CD8-positive, alpha-beta memory T cell (primary cell): ENCODE data around the gene MAPKAPK3. TPM values are rescaled to one million over a fixed set of nuclear protein-coding genes. Genes with fewer than 3 reads are reported as not detected.
A peak's percentile ranks its signal among the peaks of the same experiment; 100 is the strongest.

Experiments used
- CTCF ChIA-PET: fragments of 350-600 bp; sonication (Branson Sonifier 250); formaldehyde crosslinking; loops from one replicate; lab custom pipeline; 2021; ENCODE audit warnings: antibody characterized with exemption; lab: Charles Lee
- POLR2A ChIA-PET: fragments of 350-600 bp; sonication (Branson Sonifier 250); formaldehyde crosslinking; loops from one replicate; lab custom pipeline; 2021; ENCODE audit warnings: antibody characterized with exemption; lab: Charles Lee
- DNase-seq, 5 donors: peaks; one replicate each; pipeline versions ENCODE4 v3.0.0 to v3.0.0-alpha.2; 2020 to 2022; ENCODE audit warnings: mixed read lengths in 1 of 5
- H3K27ac ChIP-seq: one replicate; pipeline ENCODE4 v1.7.0; 2013; ENCODE audit warnings: low read depth, mild to moderate bottlenecking, low read length, moderate library complexity
- H3K27me3 ChIP-seq: 2 replicates; pipeline ENCODE4 v1.7.0; 2013; ENCODE audit warnings: low read length, mild to moderate bottlenecking; ENCODE audit not compliant: insufficient read depth, poor library complexity, severe bottlenecking
- H3K36me3 ChIP-seq: 2 replicates; pipeline ENCODE4 v1.7.0; 2013; ENCODE audit warnings: mild to moderate bottlenecking, low read length, moderate library complexity; ENCODE audit not compliant: insufficient read depth
- H3K4me1 ChIP-seq: 2 replicates; pipeline ENCODE4 v1.7.0; 2013; ENCODE audit warnings: mild to moderate bottlenecking, low read length, moderate library complexity; ENCODE audit not compliant: insufficient read depth
- H3K4me3 ChIP-seq: 2 replicates; pipeline ENCODE4 v1.7.0; 2013; ENCODE audit warnings: mild to moderate bottlenecking, low read length
- H3K9me3 ChIP-seq: 2 replicates; pipeline ENCODE4 v1.7.0; 2013; ENCODE audit warnings: mild to moderate bottlenecking, low read length
- H3K27ac Mint-ChIP-seq, 8 donors: one replicate each; pipeline ENCODE4 v1.8.0; 2020 to 2021; ENCODE audit warnings: mixed read lengths in 8 of 8, mild to moderate bottlenecking in 6 of 8, inconsistent platforms in 3 of 8, moderate library complexity in 3 of 8
- H3K27me3 Mint-ChIP-seq, 2 donors: one replicate each; pipeline ENCODE4 v1.8.0; 2020 to 2021; ENCODE audit warnings: mixed read lengths in 2 of 2, mild to moderate bottlenecking in 1 of 2, moderate library complexity in 1 of 2
- H3K36me3 Mint-ChIP-seq, 3 donors: one replicate each; pipeline ENCODE4 v1.8.0; 2020 to 2021; ENCODE audit warnings: mixed read lengths in 3 of 3, inconsistent platforms in 1 of 3, mild to moderate bottlenecking in 1 of 3
- H3K4me1 Mint-ChIP-seq, 3 donors: one replicate each; pipeline ENCODE4 v1.8.0; 2020 to 2021; ENCODE audit warnings: mixed read lengths in 3 of 3, inconsistent platforms in 1 of 3, mild to moderate bottlenecking in 1 of 3
- H3K4me3 Mint-ChIP-seq, 7 donors: one replicate each; pipeline ENCODE4 v1.8.0; 2020 to 2021; ENCODE audit warnings: mixed read lengths in 7 of 7, mild to moderate bottlenecking in 6 of 7, moderate library complexity in 4 of 7, inconsistent platforms in 2 of 7
- H3K9me3 Mint-ChIP-seq, 5 donors: one replicate each; pipeline ENCODE4 v1.8.0; 2020 to 2022; ENCODE audit warnings: mixed read lengths in 5 of 5, mild to moderate bottlenecking in 3 of 5, moderate library complexity in 2 of 5, inconsistent platforms in 1 of 5
- polyA plus RNA-seq: library from polyadenylated mRNA; unstranded; fragments of 300-500 nt; fragmentation: Illumina TruSeq; gene quantifications from one replicate; pipeline ENCODE4 v1.2.3, GENCODE V29; 2021
- total RNA-seq, 2 experiments: library from RNA; stranded (reverse); gene quantifications; one replicate each; pipeline ENCODE4 v1.2.3, GENCODE V29; 2021

Gene MAPKAPK3
- total and polyA plus RNA-seq, 3 experiments from 2014 or later = 57.0 to 156 (median 153) TPM

- H3K36me3 ChIP-seq = peaks cover 9% of the 10 kb centered on the region
- Mint-ChIP-seq H3K27ac (peak overlapping the region; percentile 55 to 98 (median 80)), H3K27me3 (no peaks in the 10 kb centered on the region), H3K36me3 (peaks cover 3 to 13% (median 11%) of the 10 kb centered on the region in 3 donors), H3K9me3 (no peaks in the 10 kb centered on the region), H3K4me3 (peak overlapping the region in 3 of 7 donors; percentile 20 to 32 (median 26)), H3K4me1 (peaks cover 61 to 83% (median 78%) of the 10 kb centered on the region in 3 donors)
- H3K4me1 ChIP-seq = peaks cover 75% of the 10 kb centered on the region
- CTCF ChIA-PET = interaction anchor here (2.8 to 21.6 kb wide), 4 partner anchors 9 to 25 kb away, joined by 15 to 724 read pairs (median 46); partner anchors contain the start of genes C3orf18, HEMK1 and MAPKAPK3
- H3K27ac ChIP-seq = peak overlapping the region; percentile 84
- no peaks in the 10 kb centered on the region for H3K27me3 ChIP-seq
- H3K4me3 ChIP-seq = no peak overlapping the region
- DNase-seq = no peak
- POLR2A ChIA-PET = interaction anchor here (3.5 to 5.7 kb wide), 2 partner anchors 10 to 11 kb away, joined by 24 to 35 read pairs; partner anchors contain the start of gene CISH
- H3K9me3 ChIP-seq = no peaks in the 10 kb centered on the region
These were observed 17.2 kb upstream of the MAPKAPK3 start for GRCh38 chr3:50599716-50600118.

GRCh38 chr3:50600141-50600753, 16.7 kb upstream of the MAPKAPK3 start:
- DNase-seq = no peak
- Mint-ChIP-seq H3K27ac (peak overlapping the region; percentile 61 to 98 (median 94)), H3K4me1 (peaks cover 61 to 83% (median 78%) of the 10 kb centered on the region in 3 donors), H3K36me3 (peaks cover 4 to 18% (median 12%) of the 10 kb centered on the region in 3 donors), H3K9me3 (no peaks in the 10 kb centered on the region), H3K27me3 (no peaks in the 10 kb centered on the region), H3K4me3 (peak overlapping the region in 5 of 7 donors; percentile 26 to 81 (median 76))
- H3K4me1 ChIP-seq = peaks cover 78% of the 10 kb centered on the region
- peaks cover 14% of the 10 kb centered on the region for H3K36me3 ChIP-seq
- POLR2A ChIA-PET = interaction anchor here (0.6 to 5.7 kb wide), 3 partner anchors 10 to 20 kb away, joined by 3 to 35 read pairs (median 24); partner anchors contain the start of gene CISH
- H3K4me3 ChIP-seq = peak overlapping the region; percentile 26
- peak overlapping the region; percentile 84 for H3K27ac ChIP-seq
- CTCF ChIA-PET = interaction anchor here (2.8 to 21.6 kb wide), 5 partner anchors 10 to 25 kb away, joined by 15 to 724 read pairs (median 33); partner anchors contain the start of genes C3orf18, CISH, HEMK1 and MAPKAPK3
- H3K27me3 ChIP-seq = no peaks in the 10 kb centered on the region
- H3K9me3 ChIP-seq = no peaks in the 10 kb centered on the region

- peak overlapping the region; percentile 84 for H3K27ac ChIP-seq
- H3K27ac Mint-ChIP-seq = peak overlapping the region; percentile 90 to 98 (median 96)
- peaks cover 79% of the 10 kb centered on the region for H3K4me1 ChIP-seq
- H3K9me3 Mint-ChIP-seq = no peaks in the 10 kb centered on the region
- H3K4me1 Mint-ChIP-seq = peaks cover 68 to 83% (median 78%) of the 10 kb centered on the region in 3 donors
- peak; percentile 52 to 79 (median 57) for DNase-seq
- peaks cover 22% of the 10 kb centered on the region for H3K36me3 ChIP-seq
- H3K27me3 ChIP-seq = no peaks in the 10 kb centered on the region
- ChIA-PET POLR2A (interaction anchor here (0.5 to 5.7 kb wide), 8 partner anchors 8 to 1171 kb away, joined by 3 to 35 read pairs (median 10); partner anchors contain the start of genes CISH and HEMK1), CTCF (interaction anchor here (2.8 to 21.6 kb wide), 5 partner anchors 9 to 26 kb away, joined by 15 to 724 read pairs (median 33); partner anchors contain the start of genes C3orf18, CISH, HEMK1 and MAPKAPK3)
- H3K9me3 ChIP-seq = no peaks in the 10 kb centered on the region
- peaks cover 11 to 26% (median 17%) of the 10 kb centered on the region in 3 donors for H3K36me3 Mint-ChIP-seq
- H3K4me3 Mint-ChIP-seq = peak overlapping the region; percentile 48 to 81 (median 76)
- peak overlapping the region; percentile 26 for H3K4me3 ChIP-seq
- H3K27me3 Mint-ChIP-seq = no peaks in the 10 kb centered on the region
These were observed 15.9 kb upstream of the MAPKAPK3 start for GRCh38 chr3:50600841-50601591.

GRCh38 chr3:50602595-50603191, 14.3 kb upstream of the MAPKAPK3 start:
- Histone ChIP-seq H3K9me3 (no peaks in the 10 kb centered on the region), H3K4me3 (peak overlapping the region; percentile 26), H3K4me1 (peaks cover 96% of the 10 kb centered on the region), H3K27me3 (no peaks in the 10 kb centered on the region), H3K27ac (peak overlapping the region; percentile 84), H3K36me3 (peaks cover 36% of the 10 kb centered on the region)
- Mint-ChIP-seq H3K9me3 (no peaks in the 10 kb centered on the region), H3K27me3 (no peaks in the 10 kb centered on the region), H3K4me3 (peak overlapping the region; percentile 69 to 81 (median 76)), H3K27ac (peak overlapping the region; percentile 90 to 98 (median 96)), H3K4me1 (peaks cover 84 to 98% (median 94%) of the 10 kb centered on the region in 3 donors), H3K36me3 (peaks cover 19 to 41% (median 21%) of the 10 kb centered on the region in 3 donors)
- DNase-seq = no peak
- ChIA-PET CTCF (interaction anchor here (1.0 to 21.6 kb wide), 6 partner anchors 7 to 28 kb away, joined by 3 to 724 read pairs (median 27); partner anchors contain the start of genes C3orf18, CISH, HEMK1 and MAPKAPK3), POLR2A (interaction anchor here (0.5 to 5.7 kb wide), 5 partner anchors 8 to 897 kb away, joined by 7 to 35 read pairs (median 14); partner anchors contain the start of genes CISH and HEMK1)

- peak overlapping the region; percentile 90 to 98 (median 96) for H3K27ac Mint-ChIP-seq
- H3K9me3 Mint-ChIP-seq = no peaks in the 10 kb centered on the region
- no peaks in the 10 kb centered on the region for H3K27me3 Mint-ChIP-seq
- H3K27me3 ChIP-seq = no peaks in the 10 kb centered on the region
- H3K4me3 ChIP-seq = no peak overlapping the region
- H3K27ac ChIP-seq = peak overlapping the region; percentile 84
- H3K36me3 Mint-ChIP-seq = peaks cover 22 to 49% (median 26%) of the 10 kb centered on the region in 3 donors
- H3K4me1 ChIP-seq = peaks cover 100% of the 10 kb centered on the region
- H3K9me3 ChIP-seq = no peaks in the 10 kb centered on the region
- ChIA-PET POLR2A (interaction anchor here (3.5 kb wide), 1 partner anchor 14 kb away, joined by 24 read pairs; no protein-coding TSS in a partner anchor), CTCF (interaction anchor here (1.0 to 21.6 kb wide), 7 partner anchors 8 to 28 kb away, joined by 3 to 724 read pairs (median 33); partner anchors contain the start of genes C3orf18, CISH, HEMK1 and MAPKAPK3)
- peak overlapping the region; percentile 51 to 97 (median 74) for H3K4me3 Mint-ChIP-seq
- H3K36me3 ChIP-seq = peaks cover 44% of the 10 kb centered on the region
- no peak for DNase-seq
- peaks cover 89 to 99% (median 94%) of the 10 kb centered on the region in 3 donors for H3K4me1 Mint-ChIP-seq
These were observed 13.5 kb upstream of the MAPKAPK3 start for GRCh38 chr3:50603261-50604109.

GRCh38 chr3:50604110-50604621, 12.8 kb upstream of the MAPKAPK3 start:
- ChIA-PET POLR2A (interaction anchor here (0.8 to 6.7 kb wide), 2 partner anchors 14 to 35 kb away, joined by 7 to 56 read pairs; partner anchors contain the start of gene HEMK1), CTCF (interaction anchor here (1.6 to 21.6 kb wide), 4 partner anchors 9 to 29 kb away, joined by 5 to 724 read pairs (median 156); partner anchors contain the start of genes C3orf18, HEMK1 and MAPKAPK3)
- H3K9me3 Mint-ChIP-seq = no peaks in the 10 kb centered on the region
- H3K36me3 Mint-ChIP-seq = peaks cover 27 to 52% (median 30%) of the 10 kb centered on the region in 3 donors
- Histone ChIP-seq H3K9me3 (no peaks in the 10 kb centered on the region), H3K4me3 (no peak overlapping the region), H3K36me3 (peaks cover 44% of the 10 kb centered on the region), H3K27ac (peak overlapping the region; percentile 84), H3K27me3 (no peaks in the 10 kb centered on the region), H3K4me1 (peaks cover 100% of the 10 kb centered on the region)
- H3K4me1 Mint-ChIP-seq = peaks cover 95 to 100% (median 98%) of the 10 kb centered on the region in 3 donors
- H3K27ac Mint-ChIP-seq = peak overlapping the region; percentile 90 to 98 (median 96)
- no peaks in the 10 kb centered on the region for H3K27me3 Mint-ChIP-seq
- DNase-seq = no peak
- H3K4me3 Mint-ChIP-seq = peak overlapping the region; percentile 45 to 97 (median 71)
